K562 (cell line): ENCODE measurements around the gene PHACTR3. TPM values are rescaled to one million over a fixed set of nuclear protein-coding genes. Genes with fewer than 3 reads are reported as not detected.

Experiments used
- ATAC-seq: fragments of 200-7000 bp; cut with Tn5 transposase; 3 replicates; pipeline ENCODE4 v1.9.1; 2020; ENCODE audit warnings: moderate library complexity
- BruUV-seq: library from RNA; stranded (reverse); fragments of 400-500 nt; replicated peaks from 2 replicates; lab custom pipeline; 2021; lab: Mats Ljungman, UMichigan
- CTCF ChIA-PET: fragments of 300-600 bp; formaldehyde crosslinking; extraction: SDS; loops from one replicate; lab custom pipeline; 2021; ENCODE audit warnings: low intra/inter-chr PET ratio; lab: Yijun Ruan, JAX
- POLR2A ChIA-PET: fragments of 300-600, 350-650 bp; sonication (Branson Sonifier 250); formaldehyde crosslinking; extraction: SDS; loops from one replicate; lab custom pipeline; 2021; ENCODE audit warnings: antibody characterized with exemption, inconsistent platforms; lab: Yijun Ruan, JAX
- DNase-seq, 4 experiments: peaks; one replicate each; pipeline versions ENCODE4 v3.0.0 to v3.0.0-alpha.2; 2011 to 2018; ENCODE audit warnings: low spot score in 3 of 4, mixed read lengths in 3 of 4; ENCODE audit errors: extremely low read depth in 1 of 4
- FAIRE-seq: peaks from 2 replicates; lab custom pipeline; 2011; peaks lifted over from hg19 to GRCh38; lab: Jason Lieb, UNC
- H2AFZ ChIP-seq: 2 replicates; pipeline ENCODE4 v1.6.0; 2011; ENCODE audit warnings: low read depth, low read length, control low read depth, inconsistent platforms
- H3K27ac ChIP-seq: fragments of 200-600 bp; 3 replicates; pipeline ENCODE4 v1.8.0; 2011; ENCODE audit warnings: low read depth, mild to moderate bottlenecking, control low read depth, inconsistent platforms, low read length, moderate library complexity, mixed read lengths; ENCODE audit errors: extremely low read depth
- H3K27me3 ChIP-seq, 2 experiments: fragments of 300-600 bp in 1 of 2; 2 replicates in 1 of 2; 3 replicates in 1 of 2; pipeline versions ENCODE4 v1.6.0 to v1.8.0; 2011; ENCODE audit warnings: inconsistent platforms in 2 of 2, low read length in 2 of 2, mild to moderate bottlenecking in 1 of 2, mixed read lengths in 1 of 2, moderate library complexity in 1 of 2; ENCODE audit not compliant: control insufficient read depth in 2 of 2, insufficient read depth in 2 of 2
- H3K36me3 ChIP-seq: fragments of 300-600 bp; 3 replicates; pipeline ENCODE4 v1.8.0; 2011; ENCODE audit warnings: mild to moderate bottlenecking, low read length, inconsistent platforms; ENCODE audit not compliant: control insufficient read depth, insufficient read depth
- H3K4me1 ChIP-seq, 2 experiments: fragments of 200-600 bp in 1 of 2; replicated peaks in 1 of 2; 2 replicates in 1 of 2; 3 replicates in 1 of 2; pipeline versions ENCODE4 v1.5.1 to v1.8.0; 2011; ENCODE audit warnings: inconsistent platforms in 2 of 2, low read length in 2 of 2, mild to moderate bottlenecking in 1 of 2, mixed read lengths in 1 of 2, moderate library complexity in 1 of 2; ENCODE audit not compliant: control insufficient read depth in 2 of 2, insufficient read depth in 2 of 2
- H3K4me2 ChIP-seq: 2 replicates; pipeline ENCODE4 v1.6.1; 2011; ENCODE audit warnings: low read length, control low read depth, inconsistent platforms, mixed read lengths; ENCODE audit not compliant: insufficient read depth
- H3K4me3 ChIP-seq: fragments of 200-600 bp; sonication (generic), shearing (Covaris generic); 2 replicates; pipeline ENCODE4 v1.5.1; 2016; ENCODE audit warnings: control low read depth, inconsistent platforms
- H3K79me2 ChIP-seq: fragments of 200-600 bp; 3 replicates; pipeline ENCODE4 v1.8.0; 2011; ENCODE audit warnings: low read length, inconsistent platforms; ENCODE audit not compliant: control insufficient read depth, insufficient read depth
- H3K9ac ChIP-seq, 2 experiments: 2 replicates each; pipeline versions ENCODE4 v1.6.0 to v1.6.1; 2011; ENCODE audit warnings: low read depth in 2 of 2, low read length in 2 of 2, control low read depth in 1 of 2, inconsistent platforms in 1 of 2, mild to moderate bottlenecking in 1 of 2, mixed read lengths in 1 of 2; ENCODE audit not compliant: insufficient read depth in 1 of 2
- H3K9me1 ChIP-seq: one replicate; pipeline ENCODE4 v1.6.0; 2011; ENCODE audit warnings: inconsistent platforms, mild to moderate bottlenecking, low read length, moderate library complexity; ENCODE audit not compliant: control insufficient read depth, insufficient read depth
- H3K9me3 ChIP-seq: replicated peaks from 2 replicates; pipeline ENCODE4 v1.5.1; 2011; ENCODE audit warnings: low read depth, low read length, inconsistent platforms; ENCODE audit not compliant: control insufficient read depth, insufficient read depth
- H4K20me1 ChIP-seq: replicated peaks from 2 replicates; pipeline ENCODE4 v1.6.1; 2011; ENCODE audit warnings: low read length, inconsistent platforms, mixed read lengths; ENCODE audit not compliant: control insufficient read depth, insufficient read depth
- HNRNPH1 ChIP-seq: fragments of 200-400 bp; formaldehyde crosslinking; optimal IDR thresholded peaks from 2 replicates; pipeline ENCODE3; 2017; ENCODE audit warnings: low read depth, mild to moderate bottlenecking, low read length, moderate library complexity
- PCBP1 ChIP-seq: fragments of 200-400 bp; formaldehyde crosslinking; IDR thresholded peaks from 2 replicates; pipeline ENCODE4 v1.6.1; 2018; ENCODE audit warnings: mild to moderate bottlenecking, low read depth, low read length; ENCODE audit not compliant: poor library complexity, severe bottlenecking
- SMAD4 ChIP-seq: fragments of 250-450 bp; sonication (Bioruptor Pico); conservative IDR thresholded peaks from 2 replicates; pipeline ENCODE4 v1.8.0; 2021; ENCODE audit warnings: inconsistent platforms, mild to moderate bottlenecking, moderate library complexity
- SRF ChIP-seq, 2 experiments: fragments of 250-450, 450-650 bp in 1 of 2; sonication (Bioruptor Pico) in 1 of 2; sonication (generic) in 1 of 2; formaldehyde crosslinking; IDR thresholded peaks; 2 replicates each; pipeline versions ENCODE4 v1.5.0 to v1.5.1; 2020 to 2022; ENCODE audit warnings: mild to moderate bottlenecking in 1 of 2, missing genetic modification reagents in 1 of 2
- TCFL5 ChIP-seq: fragments of 250-450 bp; sonication (Bioruptor Pico); conservative IDR thresholded peaks from 2 replicates; pipeline ENCODE4 v1.6.1; 2021; ENCODE audit warnings: mild to moderate bottlenecking, moderate library complexity, matching md5 sums
- USF2 ChIP-seq: sonication (generic); formaldehyde crosslinking; IDR thresholded peaks from 2 replicates; pipeline ENCODE4 v1.5.0; 2020; ENCODE audit warnings: missing genetic modification reagents
- XRCC4 ChIP-seq: IDR thresholded peaks from one replicate; pipeline ENCODE4 v1.6.1; 2011; ENCODE audit not compliant: insufficient read depth, insufficient read length; ENCODE audit errors: extremely low read depth
- ZFP91 ChIP-seq: sonication (generic); formaldehyde crosslinking; IDR thresholded peaks from 2 replicates; pipeline ENCODE4 v1.8.0; 2022; ENCODE audit warnings: mild to moderate bottlenecking, missing genetic modification reagents
- ZNF140 ChIP-seq: fragments of 250-450 bp; sonication (Bioruptor Pico); IDR thresholded peaks from 2 replicates; pipeline ENCODE4 v1.8.0; 2021; ENCODE audit warnings: moderate library complexity, mild to moderate bottlenecking, inconsistent platforms
- ZNF146 ChIP-seq: IDR thresholded peaks from one replicate; pipeline ENCODE4 v1.6.1; 2018; ENCODE audit warnings: missing compliant biosample characterization; ENCODE audit not compliant: unreplicated experiment
- ZNF239 ChIP-seq: fragments of 250-450 bp; sonication (Bioruptor Pico); IDR thresholded peaks from 2 replicates; pipeline ENCODE4 v1.4.0; 2020; ENCODE audit warnings: mild to moderate bottlenecking
- ZNF384 ChIP-seq: IDR thresholded peaks from 2 replicates; pipeline ENCODE4 v1.6.1; 2012; ENCODE audit warnings: low read depth, low read length, improper control_type of control experiment
- WGBS: fragments of 100-300 bp; shearing (Covaris generic); methylation state at CpG from one replicate; pipeline ENCODE4 v1.1.6; 2016; ENCODE audit warnings: low coverage, mixed read lengths; ENCODE audit not compliant: insufficient coverage; ENCODE audit errors: missing lambda C conversion rate; 5-methylcytosine and 5-hydroxymethylcytosine counted together
- in situ Hi-C: fragments of 300-500 bp; cut with MboI; formaldehyde crosslinking; loops from 4 replicates; pipeline ENCODE4 v1.15.0; 2018; ENCODE audit warnings: inconsistent platforms, mixed read lengths
- intact Hi-C: fragments of 100-400 bp; cut with micrococcal nuclease; formaldehyde crosslinking; loops from 2 replicates; pipeline ENCODE4 v1.14.2; 2022
- polyA plus RNA-seq, 8 experiments: library from polyadenylated mRNA; depleted of rRNA in 4 of 8; stranded (reverse) in 5 of 8; unstranded in 3 of 8; fragments of >200 nt; fragmentation: Nextera tagmentation in 2 of 8; fragmentation: Illumina TruSeq in 1 of 8; extraction: Ambion mirVana in 2 of 8; extraction: Trizol in 1 of 8; gene quantifications; 2 replicates each; pipeline versions ENCODE4 v1.2.1 to v1.2.3, GENCODE V29; 2011 to 2014; ENCODE audit warnings: inconsistent platforms in 1 of 8, missing spikeins in 1 of 8
- total RNA-seq, 7 experiments: library from RNA; depleted of rRNA in 6 of 7; stranded (reverse); fragments of >200 nt in 6 of 7; fragmentation: Illumina TruSeq in 2 of 7; extraction: Trizol in 2 of 7; gene quantifications; 2 replicates each; pipeline versions ENCODE4 v1.2.1 to v1.2.3, GENCODE V29; 2011 to 2021; ENCODE audit warnings: low replicate concordance in 1 of 7

Gene PHACTR3
- total and polyA plus RNA-seq, 9 of the 15 experiments (the other 6 are each of a cell fraction or from before 2014, with no cell fraction given), result not detected

GRCh38 chr20:59771506-59772372, 167.4 kb downstream of the PHACTR3 start:
- WGBS, result 0% methylated on average over 9 of the region's 11 CpGs
- in situ Hi-C loops, result no loop called here

More at GRCh38 chr20:59771506-59772372, 167.4 kb downstream of the PHACTR3 start:
- ChIA-PET POLR2A (interaction anchor here (0.6 kb wide), 1 partner anchor 1327 kb away, joined by 3 read pairs; no protein-coding TSS in a partner anchor), CTCF (no interaction called here)
- DNase-seq, result no peak
- Histone ChIP-seq H3K4me3 (no peak overlapping the region), H3K27ac (no peak overlapping the region), H3K27me3 (peaks cover 0 to 5% of the 10 kb centered on the region in 2 experiments; a peak in 1 of 5 replicates), H3K79me2 (no peaks in the 10 kb centered on the region), H4K20me1 (no peaks in the 10 kb centered on the region), H3K4me2 (no peak overlapping the region), H3K9ac (no peak overlapping the region), H3K9me1 (peaks cover 2% of the 10 kb centered on the region), H3K4me1 (no peaks in the 10 kb centered on the region), H3K36me3 (no peaks in the 10 kb centered on the region), H2AFZ (no peak overlapping the region), H3K9me3 (no peaks in the 10 kb centered on the region)
- no peak for FAIRE-seq
- no TSS peak for BruUV-seq
- no peak for TF ChIP-seq ZNF146
- TF ChIP-seq ZFP91 (CRISPR knock-in tag), result no peak
- TF ChIP-seq HNRNPH1, result no peak
- TF ChIP-seq TCFL5, result no peak
- TF ChIP-seq USF2, result no peak
- no peak for TF ChIP-seq XRCC4
- TF ChIP-seq SRF (CRISPR knock-in tag; IDR thresholded peaks at IDR 0.05), result no peak
- no peak for TF ChIP-seq ZNF140 (CRISPR knock-in tag)
- no peak for TF ChIP-seq SMAD4 (CRISPR knock-in tag)
- TF ChIP-seq PCBP1, result no peak
- TF ChIP-seq ZNF384, result no peak
- no peak for TF ChIP-seq ZNF239 (CRISPR knock-in tag)
- intact Hi-C loops, result no loop called here
- no peak for ATAC-seq
